Testis (tissue), 2 donors: Measurements from ENCODE around the gene CAPN9.

Source experiments
- POLR2A ChIP-seq: fragments of 450-650 bp; IDR thresholded peaks from one replicate; pipeline ENCODE4 v1.6.1; 2017; ENCODE audit warnings: antibody characterized with exemption, mild to moderate bottlenecking, moderate library complexity
- TF ChIP-seq, protein P1 (sequence below), 3 experiments: fragments of 450-650 bp in 2 of 3; fragments of 200-600 bp in 1 of 3; sonication (generic) in 1 of 3; IDR thresholded peaks; one replicate each; pipeline ENCODE4 v1.5.1; 2016 to 2019; ENCODE audit warnings: antibody characterized with exemption in 3 of 3, mild to moderate bottlenecking in 2 of 3, moderate library complexity in 1 of 3

GRCh38 chr1:230823931-230824381 is 76.8 kb downstream of the CAPN9 start:
- TF ChIP-seq, protein P1, sequence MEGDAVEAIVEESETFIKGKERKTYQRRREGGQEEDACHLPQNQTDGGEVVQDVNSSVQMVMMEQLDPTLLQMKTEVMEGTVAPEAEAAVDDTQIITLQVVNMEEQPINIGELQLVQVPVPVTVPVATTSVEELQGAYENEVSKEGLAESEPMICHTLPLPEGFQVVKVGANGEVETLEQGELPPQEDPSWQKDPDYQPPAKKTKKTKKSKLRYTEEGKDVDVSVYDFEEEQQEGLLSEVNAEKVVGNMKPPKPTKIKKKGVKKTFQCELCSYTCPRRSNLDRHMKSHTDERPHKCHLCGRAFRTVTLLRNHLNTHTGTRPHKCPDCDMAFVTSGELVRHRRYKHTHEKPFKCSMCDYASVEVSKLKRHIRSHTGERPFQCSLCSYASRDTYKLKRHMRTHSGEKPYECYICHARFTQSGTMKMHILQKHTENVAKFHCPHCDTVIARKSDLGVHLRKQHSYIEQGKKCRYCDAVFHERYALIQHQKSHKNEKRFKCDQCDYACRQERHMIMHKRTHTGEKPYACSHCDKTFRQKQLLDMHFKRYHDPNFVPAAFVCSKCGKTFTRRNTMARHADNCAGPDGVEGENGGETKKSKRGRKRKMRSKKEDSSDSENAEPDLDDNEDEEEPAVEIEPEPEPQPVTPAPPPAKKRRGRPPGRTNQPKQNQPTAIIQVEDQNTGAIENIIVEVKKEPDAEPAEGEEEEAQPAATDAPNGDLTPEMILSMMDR (IDR thresholded peaks at IDR 0.05) = no peak
- TF ChIP-seq POLR2A = no peak
